ENCODE data around the gene RARS2. TPM values are rescaled to one million over a fixed set of nuclear protein-coding genes. Genes with fewer than 3 reads are reported as not detected.

Gene RARS2, protein sequence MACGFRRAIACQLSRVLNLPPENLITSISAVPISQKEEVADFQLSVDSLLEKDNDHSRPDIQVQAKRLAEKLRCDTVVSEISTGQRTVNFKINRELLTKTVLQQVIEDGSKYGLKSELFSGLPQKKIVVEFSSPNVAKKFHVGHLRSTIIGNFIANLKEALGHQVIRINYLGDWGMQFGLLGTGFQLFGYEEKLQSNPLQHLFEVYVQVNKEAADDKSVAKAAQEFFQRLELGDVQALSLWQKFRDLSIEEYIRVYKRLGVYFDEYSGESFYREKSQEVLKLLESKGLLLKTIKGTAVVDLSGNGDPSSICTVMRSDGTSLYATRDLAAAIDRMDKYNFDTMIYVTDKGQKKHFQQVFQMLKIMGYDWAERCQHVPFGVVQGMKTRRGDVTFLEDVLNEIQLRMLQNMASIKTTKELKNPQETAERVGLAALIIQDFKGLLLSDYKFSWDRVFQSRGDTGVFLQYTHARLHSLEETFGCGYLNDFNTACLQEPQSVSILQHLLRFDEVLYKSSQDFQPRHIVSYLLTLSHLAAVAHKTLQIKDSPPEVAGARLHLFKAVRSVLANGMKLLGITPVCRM
- total RNA-seq = 33.9 and 36.3 TPM in 2 replicates

DNA sequence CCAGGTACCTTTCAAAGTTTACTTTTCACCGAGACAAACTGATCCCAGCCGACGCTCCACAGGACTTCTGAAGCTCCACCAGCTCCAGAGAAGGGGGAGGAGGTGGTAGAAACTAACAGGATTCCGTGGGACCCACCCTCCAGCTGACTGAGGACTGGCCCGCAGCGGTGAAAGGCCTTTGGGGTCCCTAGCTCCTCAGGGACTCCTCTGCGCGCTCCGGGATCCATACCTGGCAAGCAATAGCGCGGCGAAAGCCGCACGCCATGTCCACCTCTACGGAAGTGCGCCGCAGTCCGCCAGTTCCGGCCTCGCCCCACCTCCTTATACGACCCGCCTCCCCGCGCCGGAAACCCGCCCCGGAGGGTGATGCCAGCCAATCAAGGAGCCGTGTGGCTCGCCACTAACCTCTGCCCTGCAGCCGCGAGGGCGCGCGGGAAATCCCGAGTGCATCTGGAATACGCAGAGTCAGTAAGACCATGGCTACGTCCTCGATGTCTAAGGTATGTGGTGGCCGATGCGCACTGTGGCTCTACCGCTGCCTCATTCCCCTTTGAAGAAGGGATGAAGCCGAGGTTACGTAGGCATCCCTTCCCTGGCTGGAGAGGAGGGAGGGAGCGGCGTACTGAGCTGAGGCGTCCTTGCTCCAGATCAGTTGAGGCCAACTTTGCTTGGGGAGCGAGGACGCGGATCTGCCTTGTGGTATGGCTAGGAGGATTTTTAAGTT lies at the start of gene RARS2, which contains the start of gene ORC3:
TSS of gene RARS2 (minus strand) at position 295 of the 724 bp plus-strand sequence. CDS start at position 265, 30 bp downstream.
TSS of gene ORC3 (plus strand) at position 443 of the 724 bp plus-strand sequence. CDS start at position 477, 34 bp downstream.

DNA sequence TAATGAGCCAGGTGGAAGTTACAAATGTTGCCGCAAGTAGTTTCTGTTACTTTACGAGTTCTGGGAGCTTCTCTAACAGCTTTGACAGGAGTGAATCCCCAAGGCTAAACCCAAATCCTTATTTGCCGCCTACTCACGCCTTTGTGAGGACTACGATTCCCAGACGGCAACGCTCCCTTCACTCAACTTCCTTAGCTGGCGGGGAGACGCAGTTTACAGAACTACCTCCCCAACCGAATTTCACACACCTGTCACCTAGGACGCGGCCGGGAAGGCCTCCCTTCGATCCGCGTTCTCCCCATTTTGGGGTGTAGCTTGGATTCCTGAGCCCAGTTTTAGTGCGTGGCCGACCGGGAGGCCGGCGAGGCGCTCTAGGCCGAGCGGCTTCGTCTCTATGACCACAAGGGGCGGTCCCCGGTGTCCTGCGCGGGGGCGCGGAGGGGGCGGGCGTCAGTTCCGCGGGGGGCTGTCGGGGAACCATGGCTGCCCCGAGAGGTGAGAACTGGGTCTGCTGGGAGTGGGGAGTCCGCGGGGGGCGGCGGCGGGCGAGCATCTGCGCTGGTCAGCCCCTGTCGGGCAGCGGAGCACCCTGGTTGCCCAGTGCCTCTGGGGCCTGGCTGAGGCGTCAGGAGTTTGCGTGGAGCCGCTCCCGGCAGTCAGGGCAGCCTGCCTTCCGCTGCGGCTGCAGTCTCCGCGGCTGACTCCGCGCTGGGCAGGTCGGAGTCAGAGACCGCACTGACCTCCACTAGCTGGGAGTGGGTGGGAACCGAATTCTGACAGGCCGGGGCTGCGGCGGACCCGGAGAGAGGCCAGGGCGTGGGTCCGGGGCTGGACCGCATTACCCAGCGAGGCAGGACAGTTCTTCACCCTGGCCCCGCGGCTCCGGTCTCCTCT lies 117.0 kb downstream of the RARS2 start, which contains the start of gene SLC35A1:
TSS of gene SLC35A1 (plus strand) at position 450 of the 894 bp plus-strand sequence. CDS start at position 480, 30 bp downstream.

Other genes with a start within 250 kb of the RARS2 start
- 0.09 and 0.12 TPM in 2 replicates for gene C6orf163, start 245.2 kb downstream of the RARS2 start, total RNA-seq
- gene CFAP206, start 182.0 kb downstream of the RARS2 start, total RNA-seq = 0.12 TPM in 1 of 2 replicates, not detected in the other
- 15.2 and 20.4 TPM in 2 replicates for gene SLC35A1, start 117.0 kb downstream of the RARS2 start, total RNA-seq
- gene ORC3, start 148 bp upstream of the RARS2 start, total RNA-seq = 13.5 and 19.7 TPM in 2 replicates
- gene AKIRIN2, start 112.2 kb upstream of the RARS2 start, total RNA-seq = 13.2 and 14.4 TPM in 2 replicates

Measured in pericardium fibroblast (primary cell).